Bone marrow (tissue), 2 donors: ENCODE results near the gene KCNK15.

ENCODE experiments used
- DNase-seq, 2 donors: peaks; one replicate each; lab custom pipeline; 2025; lab: John Stamatoyannopoulos, UW

Gene KCNK15

DNA sequence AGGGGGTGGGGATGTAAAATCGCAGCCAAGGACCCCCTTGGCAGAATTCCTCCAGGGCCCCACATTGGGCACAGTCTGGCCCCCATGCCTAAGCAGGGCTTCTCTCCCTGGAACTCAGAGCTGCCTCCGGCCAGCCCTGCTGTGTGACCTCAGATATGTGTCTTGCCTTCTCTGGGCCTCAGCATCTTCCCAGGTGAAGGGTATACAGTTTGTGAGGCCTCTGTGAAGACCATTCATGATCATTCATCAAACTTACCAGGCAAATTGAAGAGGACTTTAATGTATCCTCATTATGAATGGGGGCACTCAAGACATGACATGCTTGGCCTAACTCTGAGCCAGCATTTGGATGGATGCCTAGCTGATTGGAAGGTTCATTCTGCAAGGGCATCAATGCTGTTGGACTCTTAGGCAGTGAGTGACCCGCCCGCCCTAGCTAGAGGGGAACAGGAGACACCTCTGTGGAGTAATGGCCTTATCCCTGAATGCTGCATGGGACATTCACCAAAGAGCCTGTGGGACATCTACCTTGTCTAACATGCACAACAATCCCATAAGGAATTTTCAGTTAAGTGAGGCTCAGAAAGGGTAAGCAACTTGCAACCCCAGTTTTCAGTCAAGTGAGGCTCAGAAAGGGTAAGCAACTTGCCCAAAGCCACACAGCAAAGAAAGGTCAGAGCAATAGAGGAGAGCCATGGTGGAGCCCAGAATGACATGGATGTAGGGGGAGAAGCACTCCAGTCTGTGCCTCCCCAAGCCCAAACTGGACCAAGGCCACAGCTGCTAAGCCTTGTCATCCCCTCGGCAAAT lies 30.0 kb upstream of the KCNK15 start:
- no peak for DNase-seq

DNA sequence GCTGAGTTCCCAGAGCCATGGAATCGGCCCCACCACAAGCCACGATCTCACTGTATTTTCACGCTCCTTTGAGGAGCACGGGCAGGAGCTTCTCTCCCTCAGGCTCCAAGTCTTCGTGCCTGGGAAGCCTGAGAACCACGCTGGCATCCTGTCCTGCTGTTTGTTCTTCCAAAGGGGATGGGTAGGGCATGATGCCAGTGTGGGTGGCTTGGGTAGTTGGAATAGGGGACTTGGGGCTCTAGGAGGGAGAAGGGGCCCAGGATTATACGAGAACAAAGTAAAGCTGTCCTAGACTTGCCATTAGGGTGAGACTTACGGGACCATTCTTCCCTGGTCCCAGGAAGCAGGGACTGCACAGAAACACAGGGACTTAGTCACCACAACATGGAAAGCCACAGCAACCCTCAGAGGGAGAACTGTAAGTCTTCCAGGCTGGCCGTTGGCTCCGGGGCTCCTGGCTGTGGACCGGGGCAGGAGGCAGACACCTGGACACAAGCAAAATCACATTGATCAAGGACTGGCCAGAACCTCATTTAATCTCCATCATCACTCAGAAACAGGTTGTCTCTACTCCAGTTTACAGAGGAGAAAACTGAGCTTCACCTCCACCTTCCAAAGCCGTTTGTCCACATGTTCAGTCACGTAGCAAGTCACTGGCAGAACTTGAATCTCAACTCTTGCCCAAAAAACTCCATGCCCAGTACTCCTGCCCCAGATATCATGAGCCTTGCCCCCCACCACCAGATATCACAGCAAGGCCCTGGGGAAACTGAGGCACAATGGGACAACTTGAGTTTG lies 29.2 kb upstream of the KCNK15 start:
- no peak for DNase-seq

DNA sequence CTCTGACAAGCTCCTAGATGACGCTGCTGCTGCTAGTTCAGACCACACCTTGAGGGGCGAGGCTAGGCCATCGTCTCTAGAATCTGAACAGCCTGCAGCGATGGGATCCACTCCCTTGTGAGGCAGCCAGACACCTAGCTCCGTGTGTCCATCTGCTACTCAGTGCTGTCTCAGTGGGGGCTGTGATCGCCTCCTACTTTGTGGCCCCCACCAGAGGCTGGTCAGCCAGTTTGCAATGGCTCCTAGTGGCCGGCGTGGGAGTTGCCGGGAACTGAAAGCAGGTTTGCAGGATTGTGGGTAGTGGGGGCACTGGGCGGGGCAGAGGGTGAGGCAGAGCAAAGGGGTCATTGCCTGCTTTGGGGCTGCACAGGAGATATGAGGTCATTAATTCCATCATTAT lies 27.7 kb upstream of the KCNK15 start:
- no peak for DNase-seq

DNA sequence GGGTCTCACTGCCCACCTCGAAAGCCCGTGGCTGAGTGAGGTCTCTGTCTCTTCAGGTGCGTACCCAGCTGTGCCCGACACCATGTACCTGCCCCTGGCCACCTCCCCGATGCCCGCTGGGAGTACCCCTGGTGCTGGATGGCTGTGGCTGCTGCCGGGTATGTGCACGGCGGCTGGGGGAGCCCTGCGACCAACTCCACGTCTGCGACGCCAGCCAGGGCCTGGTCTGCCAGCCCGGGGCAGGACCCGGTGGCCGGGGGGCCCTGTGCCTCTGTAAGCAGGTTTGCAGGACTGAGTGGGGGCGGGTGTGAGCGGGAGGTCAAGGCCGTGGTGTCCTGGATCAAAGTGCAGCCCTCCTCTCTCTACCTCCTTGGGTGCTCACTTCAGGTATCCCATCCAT lies 25.8 kb upstream of the KCNK15 start:
- DNase-seq = no peak

DNA sequence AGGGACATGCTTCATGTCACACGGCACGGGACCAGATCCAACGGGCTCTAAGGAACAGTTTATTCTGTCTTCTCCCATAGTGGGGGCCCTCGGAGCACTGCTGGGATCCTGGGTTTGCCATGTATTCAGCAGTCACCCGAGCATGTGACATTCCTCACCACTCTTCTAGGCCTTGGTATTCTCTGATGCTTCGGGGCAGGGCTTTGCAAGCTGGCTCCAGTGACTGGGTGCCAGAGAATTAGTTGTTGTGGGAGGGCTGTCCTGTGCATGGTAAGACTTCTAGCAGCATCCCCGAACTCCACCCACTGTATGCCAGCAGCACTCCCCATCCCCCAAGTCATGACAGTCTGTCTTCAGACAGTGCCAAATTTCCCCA lies 25.1 kb upstream of the KCNK15 start:
- no peak for DNase-seq

DNA sequence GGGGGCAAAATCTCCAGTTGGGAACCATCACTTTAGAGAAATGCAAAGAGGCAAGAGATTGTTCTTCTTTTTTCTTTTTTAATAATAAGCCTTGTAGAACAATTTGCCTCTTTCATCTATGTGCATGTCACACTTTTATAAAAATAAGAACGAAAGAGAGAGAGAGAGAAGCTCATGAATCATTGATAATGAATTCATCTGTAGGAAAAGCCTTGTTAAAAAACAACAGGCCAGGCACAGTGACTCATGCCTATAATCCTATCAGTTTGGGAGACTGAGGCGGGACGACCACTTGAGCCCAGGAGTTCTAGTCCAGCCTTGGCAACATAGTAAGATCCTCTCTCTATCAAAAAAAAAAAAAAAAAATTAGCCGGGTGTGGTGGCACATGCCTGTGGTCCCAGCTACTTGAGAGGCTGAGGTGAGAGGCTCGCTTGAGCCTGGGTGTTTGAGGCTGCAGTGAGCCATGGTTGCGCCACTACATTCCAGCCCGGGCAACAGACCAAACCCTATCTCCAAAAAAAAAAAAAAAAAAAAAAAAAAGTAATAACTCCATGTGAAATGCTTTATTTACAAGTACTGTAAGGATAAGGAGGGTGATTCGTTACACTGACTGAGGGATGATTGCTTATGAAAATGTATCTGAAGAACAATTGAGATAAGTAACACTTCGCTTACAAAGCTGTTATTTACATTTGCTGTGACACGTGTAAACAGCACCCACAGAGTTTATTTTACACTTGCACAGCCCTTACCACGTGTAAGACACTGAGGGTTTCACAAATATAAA lies 24.5 kb upstream of the KCNK15 start:
- no peak for DNase-seq

DNA sequence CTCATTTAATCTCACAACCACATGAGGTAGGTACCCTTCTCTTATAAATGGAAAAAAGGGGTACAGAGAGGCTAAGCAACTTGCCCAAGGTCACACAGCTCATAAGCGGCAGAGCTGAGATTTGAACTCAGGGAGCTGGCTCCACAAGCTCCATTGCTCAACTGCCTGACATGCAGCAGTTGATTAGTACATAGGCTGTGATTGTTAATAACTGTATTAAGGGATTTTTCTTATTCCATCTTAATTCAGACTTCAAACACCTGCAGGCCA lies 23.9 kb upstream of the KCNK15 start:
- DNase-seq = no peak

DNA sequence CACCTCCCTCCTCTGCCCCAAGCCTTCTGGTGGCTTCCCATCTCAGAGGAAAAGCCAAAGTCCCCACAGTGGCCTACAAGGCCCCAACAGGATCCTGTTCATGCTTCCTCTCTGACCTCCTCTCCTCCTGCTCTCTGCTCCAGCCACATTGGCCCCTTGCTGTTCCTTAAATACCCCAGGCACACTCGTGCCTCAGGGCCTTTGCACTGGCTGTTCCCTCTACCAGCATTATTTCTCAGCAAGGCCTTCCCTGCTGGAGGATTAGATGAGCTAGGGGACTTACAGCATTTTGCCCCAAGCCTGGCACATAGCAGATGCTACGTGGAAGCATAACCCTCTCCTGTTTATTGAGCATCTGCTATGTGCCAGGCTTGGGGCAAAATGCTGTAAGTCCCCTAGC lies 22.7 kb upstream of the KCNK15 start:
- no peak for DNase-seq

DNA sequence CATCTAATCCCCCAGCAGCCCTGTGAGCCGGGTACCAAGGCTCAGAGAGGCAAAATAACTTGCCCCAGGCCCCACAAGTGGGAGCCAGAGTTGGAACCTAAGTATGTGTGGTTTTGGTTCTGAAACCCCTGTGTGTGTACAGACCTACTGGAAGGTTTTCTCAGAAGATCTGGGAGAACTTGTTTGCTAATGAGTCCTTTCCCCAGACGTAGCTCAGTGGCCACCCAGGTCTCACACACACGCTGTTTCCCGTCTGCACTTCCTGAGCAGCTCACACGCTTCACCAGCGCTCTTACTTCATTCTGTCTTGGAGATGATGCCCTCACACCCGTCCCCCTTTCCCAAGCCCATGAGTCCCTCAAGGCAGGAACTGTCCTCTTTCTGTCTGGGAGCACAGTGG lies 22.3 kb upstream of the KCNK15 start:
- DNase-seq = peak in 1 of 2 donors; percentile 48

DNA sequence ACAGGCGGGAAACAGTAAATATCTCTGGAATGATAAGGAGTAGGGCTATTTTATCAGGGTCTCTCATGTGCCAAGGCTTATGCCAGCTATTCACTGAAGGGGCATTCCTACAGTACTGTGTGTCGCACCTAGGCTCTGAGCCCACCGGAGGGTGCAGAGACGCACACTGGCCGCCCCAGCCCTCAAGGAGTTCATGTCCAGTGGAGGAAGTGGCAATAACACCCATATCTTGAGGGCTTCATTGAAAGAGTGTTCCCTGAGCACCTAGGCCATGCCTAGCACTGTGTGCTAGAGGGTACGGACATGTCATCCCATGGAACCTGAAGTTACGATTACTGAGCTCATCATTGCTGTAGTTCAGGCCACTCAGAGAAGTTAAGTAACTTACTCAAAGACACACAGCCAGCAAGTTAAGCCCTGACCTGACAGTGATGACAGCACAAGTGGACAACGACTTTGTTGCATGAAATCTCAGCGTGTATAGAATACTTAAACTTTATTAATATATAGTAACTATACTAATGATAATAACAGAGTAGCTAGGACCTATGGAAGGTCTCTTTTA lies 21.8 kb upstream of the KCNK15 start:
- no peak for DNase-seq

DNA sequence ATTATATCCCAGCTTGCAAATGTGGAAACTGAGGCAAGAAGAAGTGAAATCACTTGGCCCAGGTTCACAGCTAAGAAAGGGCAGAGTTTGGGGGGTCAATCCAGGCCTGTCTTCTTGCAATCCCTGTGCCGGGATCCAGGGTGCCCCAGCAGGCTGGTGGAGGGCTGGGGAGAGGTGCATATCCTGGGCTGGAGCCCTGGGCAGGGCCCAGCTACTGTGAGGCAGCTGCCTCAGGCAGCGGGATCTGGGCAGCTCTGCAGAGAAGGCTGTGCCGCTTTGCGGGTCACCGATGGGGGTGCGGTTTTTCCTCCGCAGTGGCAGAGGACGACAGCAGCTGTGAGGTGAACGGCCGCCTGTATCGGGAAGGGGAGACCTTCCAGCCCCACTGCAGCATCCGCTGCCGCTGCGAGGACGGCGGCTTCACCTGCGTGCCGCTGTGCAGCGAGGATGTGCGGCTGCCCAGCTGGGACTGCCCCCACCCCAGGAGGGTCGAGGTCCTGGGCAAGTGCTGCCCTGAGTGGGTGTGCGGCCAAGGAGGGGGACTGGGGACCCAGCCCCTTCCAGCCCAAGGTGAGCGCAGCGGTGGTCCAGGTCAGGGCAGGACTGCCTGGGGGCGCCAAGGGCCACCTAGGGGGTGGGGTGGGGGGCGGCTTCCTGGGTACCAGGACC lies 21.1 kb upstream of the KCNK15 start:
- no peak for DNase-seq

DNA sequence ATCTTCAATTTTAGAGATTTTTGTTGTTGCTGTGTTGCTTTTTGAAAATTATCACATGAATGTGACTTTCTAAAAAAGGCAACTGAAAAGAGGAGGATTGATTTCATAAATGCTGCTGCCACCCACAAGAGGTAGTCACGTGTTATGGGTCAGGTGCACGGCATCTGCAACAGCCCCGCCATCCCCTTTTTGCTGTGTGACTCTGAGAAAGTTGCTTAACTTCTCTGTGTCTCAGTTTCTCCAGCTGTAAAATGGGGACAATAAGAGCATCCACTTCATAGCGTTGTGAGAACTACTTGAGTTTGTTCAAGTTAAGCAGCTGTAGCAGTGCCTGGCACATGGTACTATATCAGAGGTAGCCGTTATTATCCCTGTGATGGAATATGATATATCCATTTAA lies 19.8 kb upstream of the KCNK15 start:
- no peak for DNase-seq

DNA sequence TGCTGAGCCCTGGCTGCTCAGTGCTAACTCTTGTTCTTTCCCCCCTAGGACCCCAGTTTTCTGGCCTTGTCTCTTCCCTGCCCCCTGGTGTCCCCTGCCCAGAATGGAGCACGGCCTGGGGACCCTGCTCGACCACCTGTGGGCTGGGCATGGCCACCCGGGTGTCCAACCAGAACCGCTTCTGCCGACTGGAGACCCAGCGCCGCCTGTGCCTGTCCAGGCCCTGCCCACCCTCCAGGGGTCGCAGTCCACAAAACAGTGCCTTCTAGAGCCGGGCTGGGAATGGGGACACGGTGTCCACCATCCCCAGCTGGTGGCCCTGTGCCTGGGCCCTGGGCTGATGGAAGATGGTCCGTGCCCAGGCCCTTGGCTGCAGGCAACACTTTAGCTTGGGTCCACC lies 18.6 kb upstream of the KCNK15 start:
- DNase-seq = no peak

DNA sequence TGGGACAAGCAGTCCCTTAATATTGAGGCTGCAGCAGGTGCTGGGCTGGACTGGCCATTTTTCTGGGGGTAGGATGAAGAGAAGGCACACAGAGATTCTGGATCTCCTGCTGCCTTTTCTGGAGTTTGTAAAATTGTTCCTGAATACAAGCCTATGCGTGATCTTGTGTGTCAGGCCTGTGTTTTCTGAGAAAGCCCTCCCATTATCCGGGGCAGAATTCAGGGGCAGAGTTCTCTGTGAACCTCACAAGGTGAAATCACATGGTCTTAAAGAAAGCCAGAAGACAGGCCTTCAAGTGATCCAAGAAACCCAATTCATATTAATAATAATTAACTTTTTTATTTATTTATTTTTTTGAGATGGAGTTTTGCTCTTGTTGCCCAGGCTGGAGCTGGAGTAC lies 18.0 kb upstream of the KCNK15 start:
- no peak for DNase-seq

DNA sequence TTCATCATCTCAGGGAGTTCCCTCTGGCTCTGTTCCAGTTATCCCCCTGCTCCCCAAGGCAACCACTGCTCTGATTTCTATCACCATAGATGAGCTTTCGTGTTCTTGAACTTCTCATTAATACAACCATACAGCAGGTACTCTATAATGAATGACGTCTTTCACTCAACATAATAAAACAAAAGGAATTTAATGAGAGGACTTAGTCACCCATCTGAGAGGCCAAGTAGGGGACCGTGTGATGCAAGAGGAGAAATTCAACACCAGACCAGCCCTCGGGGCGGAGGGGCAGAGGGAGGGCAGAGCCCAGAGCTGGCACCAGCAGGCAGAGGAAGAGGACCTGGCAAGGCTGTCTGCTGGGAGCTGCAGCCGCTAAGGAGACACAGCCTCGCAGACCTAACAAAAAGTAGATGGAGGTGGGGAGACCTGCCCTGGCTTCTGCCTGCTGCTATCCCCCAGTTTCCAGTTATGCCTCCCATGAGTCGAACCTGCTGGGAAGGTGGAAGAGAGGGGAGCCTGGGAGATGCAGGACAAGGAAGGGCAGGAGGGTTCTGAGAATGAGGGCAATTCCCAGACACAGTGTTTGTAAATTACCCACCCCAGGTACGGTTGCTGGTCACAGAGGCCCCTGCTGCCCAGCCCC lies 16.7 kb upstream of the KCNK15 start:
- DNase-seq = peak; percentile 6 to 44

DNA sequence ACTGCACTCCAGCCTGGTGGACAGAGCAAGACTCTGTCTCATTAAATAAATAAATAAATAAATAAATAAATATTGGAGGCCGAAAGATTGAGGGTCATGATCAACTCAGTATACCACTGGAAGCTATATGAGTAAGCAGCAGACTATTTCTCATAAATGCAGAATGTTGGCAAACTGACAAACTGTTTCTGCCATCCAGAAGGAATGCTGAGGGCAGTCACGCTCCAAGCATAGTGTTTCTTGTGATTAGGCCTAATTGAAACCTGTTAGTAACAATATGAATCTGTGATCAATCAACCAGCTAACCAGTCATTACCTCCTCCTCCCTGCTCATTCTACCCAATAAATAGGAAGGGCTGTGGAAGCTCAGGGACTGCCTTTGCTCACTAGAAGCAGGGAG lies 15.2 kb upstream of the KCNK15 start:
- no peak for DNase-seq

DNA sequence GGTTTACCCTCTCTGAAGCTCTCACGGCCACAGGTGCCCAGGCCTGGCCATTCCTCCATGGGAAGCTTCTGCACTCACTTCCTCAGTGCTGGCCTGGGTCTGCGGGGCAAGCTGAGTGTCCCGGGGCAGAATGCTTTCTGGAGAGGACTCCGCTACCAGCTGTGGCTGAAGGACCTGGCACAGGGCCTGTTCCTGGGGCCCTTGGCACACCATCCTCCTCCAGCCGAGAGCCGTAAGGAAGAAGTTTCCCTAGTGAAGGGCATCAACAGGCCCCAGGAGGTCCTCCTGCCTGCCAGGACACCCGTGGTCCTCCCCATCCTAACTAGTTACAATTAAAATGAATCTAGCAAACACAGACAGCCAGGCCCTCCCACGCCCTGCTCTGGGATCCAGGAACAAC lies 14.0 kb upstream of the KCNK15 start:
- DNase-seq = no peak

DNA sequence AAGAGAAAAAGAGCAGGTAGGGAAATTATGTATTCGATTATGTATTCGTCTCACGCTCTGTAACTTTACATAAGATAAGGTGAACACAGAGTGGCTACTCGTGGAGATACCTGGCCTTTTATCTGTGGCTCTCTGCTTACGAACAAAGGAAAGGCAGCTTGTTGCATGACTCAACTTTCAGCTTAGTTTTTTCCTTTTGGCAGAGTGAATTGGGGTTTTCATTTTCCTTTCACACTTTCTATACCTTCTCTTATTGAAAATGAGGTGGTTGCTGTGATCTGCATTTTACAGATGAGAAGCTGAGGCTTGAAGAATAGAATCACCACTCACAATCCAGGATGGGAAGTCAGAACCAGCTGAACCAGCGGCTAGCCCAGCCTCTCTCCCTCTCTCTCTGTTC lies 13.3 kb upstream of the KCNK15 start:
- no peak for DNase-seq

DNA sequence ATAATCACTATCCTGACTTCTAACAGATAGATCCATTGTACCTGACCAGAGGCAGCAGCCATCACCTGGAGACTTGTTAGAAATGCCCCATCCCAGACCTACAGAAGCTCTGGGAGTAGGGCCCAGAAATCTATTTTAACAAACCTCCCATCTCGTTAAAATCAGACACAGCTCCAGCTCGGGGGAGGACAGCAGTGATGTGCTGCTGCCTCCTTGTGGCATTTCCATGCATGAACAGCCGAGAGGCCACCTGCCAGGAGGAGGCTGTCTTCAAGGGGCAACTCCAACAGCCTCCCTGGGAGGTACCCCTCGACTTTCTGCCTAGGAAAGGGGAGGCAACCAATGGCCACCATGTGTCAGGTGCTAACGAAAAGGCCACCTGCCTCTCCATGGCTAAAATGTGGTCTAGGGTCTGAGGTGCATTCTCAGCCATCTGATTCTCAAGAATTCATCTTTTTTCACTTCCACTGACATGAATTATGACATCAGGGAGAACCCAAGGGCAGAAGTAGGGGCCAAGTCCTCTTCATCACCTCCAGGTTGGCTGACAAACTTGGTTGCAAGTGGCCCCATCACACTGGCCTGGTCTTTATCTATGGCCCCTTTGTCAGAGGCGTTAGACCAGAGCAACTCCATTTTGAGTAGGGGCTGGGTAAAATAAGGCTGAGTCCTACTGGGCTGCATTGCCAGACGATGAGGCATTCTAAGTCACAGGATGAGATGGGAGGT lies 12.2 kb upstream of the KCNK15 start:
- DNase-seq = peak; percentile 6 to 11

DNA sequence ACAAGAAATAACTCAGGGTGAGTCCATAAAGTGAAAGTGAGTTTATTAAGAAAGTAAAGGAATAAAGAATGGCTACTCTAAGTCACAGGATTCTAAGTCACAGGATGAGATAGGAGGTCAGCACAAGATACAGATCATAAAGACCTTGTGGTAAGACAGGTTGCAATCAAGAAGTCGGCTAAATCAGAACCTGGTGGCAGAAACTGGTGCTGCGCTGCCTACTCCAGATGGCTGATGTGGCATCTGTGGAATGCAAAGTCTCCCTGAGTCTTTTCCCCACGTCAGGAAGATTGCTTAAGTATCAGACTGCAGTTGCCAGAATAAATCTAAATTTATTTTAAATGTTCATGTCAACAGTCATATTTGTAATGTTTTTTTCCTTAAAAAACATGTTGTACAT lies 10.7 kb upstream of the KCNK15 start:
- DNase-seq = no peak

DNA sequence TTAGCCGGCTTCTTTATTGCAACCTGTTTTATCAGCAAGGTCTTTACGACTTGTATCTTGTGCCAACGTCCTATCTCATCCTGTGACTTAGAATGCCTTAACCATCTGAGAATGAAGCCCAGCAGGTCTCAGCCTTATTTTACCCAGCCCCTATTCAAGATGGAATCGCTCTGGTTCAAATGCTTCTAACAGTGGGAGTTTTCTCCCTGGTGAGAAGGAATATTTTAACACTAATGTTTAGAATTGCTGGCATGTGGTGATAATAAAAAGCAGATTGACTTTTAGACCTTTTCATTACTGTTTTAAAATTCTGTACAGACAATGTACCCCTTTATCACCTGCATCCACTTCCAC lies 9.9 kb upstream of the KCNK15 start:
- DNase-seq = no peak
